DOHH2 (cell line): ENCODE data around the gene CDC25C.

Experiments used
- H3F3A ChIP-seq: fragments of 200-600 bp; sonication (generic), shearing (Covaris generic); 2 replicates; pipeline ENCODE4 v1.6.0; 2016; ENCODE audit warnings: antibody characterized with exemption, mild to moderate bottlenecking; ENCODE audit not compliant: control insufficient read depth, insufficient read depth
- H3K27ac ChIP-seq: fragments of 200-600 bp; sonication (generic); 2 replicates; pipeline ENCODE4 v1.5.1; 2014; ENCODE audit warnings: low read depth, mild to moderate bottlenecking, low read length, moderate library complexity
- H3K27me3 ChIP-seq: fragments of 200-600 bp; sonication (generic); 2 replicates; pipeline ENCODE4 v1.6.1; 2014; ENCODE audit warnings: mild to moderate bottlenecking, low read length, mixed read lengths; ENCODE audit not compliant: control insufficient read depth
- H3K36me3 ChIP-seq: fragments of 200-600 bp; sonication (generic); 2 replicates; pipeline ENCODE4 v1.6.1; 2014; ENCODE audit warnings: mild to moderate bottlenecking, low read length, moderate library complexity, mixed read lengths; ENCODE audit not compliant: control insufficient read depth
- H3K4me1 ChIP-seq: fragments of 200-600 bp; sonication (generic); 2 replicates; pipeline ENCODE4 v1.6.1; 2014; ENCODE audit warnings: mild to moderate bottlenecking, low read length, mixed read lengths; ENCODE audit not compliant: control insufficient read depth
- H3K4me2 ChIP-seq: fragments of 200-600 bp; sonication (generic); 2 replicates; pipeline ENCODE4 v1.6.0; 2014; ENCODE audit warnings: mild to moderate bottlenecking, low read length, moderate library complexity
- H3K4me3 ChIP-seq: fragments of 200-600 bp; sonication (generic); 2 replicates; pipeline ENCODE4 v1.5.1; 2014; ENCODE audit warnings: mild to moderate bottlenecking, low read length, mixed read lengths
- H3K79me2 ChIP-seq: fragments of 200-600 bp; sonication (generic); 2 replicates; pipeline ENCODE4 v1.6.1; 2014; ENCODE audit warnings: mild to moderate bottlenecking, low read length, mixed read lengths; ENCODE audit not compliant: control insufficient read depth
- H3K9me2 ChIP-seq: fragments of 200-600 bp; sonication (generic); replicated peaks from 2 replicates; pipeline ENCODE4 v1.6.1; 2014; ENCODE audit warnings: mild to moderate bottlenecking, low read length, mixed read lengths; ENCODE audit not compliant: control insufficient read depth
- H3K9me3 ChIP-seq: fragments of 200-600 bp; sonication (generic); 2 replicates; pipeline ENCODE4 v1.6.1; 2014; ENCODE audit warnings: antibody characterized with exemption, low read length, mixed read lengths; ENCODE audit not compliant: control insufficient read depth, insufficient read depth
- H4K20me1 ChIP-seq: fragments of 200-600 bp; sonication (generic); 2 replicates; pipeline ENCODE4 v1.6.0; 2014; ENCODE audit warnings: low read depth, mild to moderate bottlenecking, antibody characterized with exemption, low read length, moderate library complexity; ENCODE audit not compliant: control insufficient read depth, insufficient read depth
- CTCF ChIP-seq: fragments of 200-600 bp; sonication (generic); IDR thresholded peaks from one replicate; pipeline ENCODE4 v1.5.1; 2014; ENCODE audit warnings: antibody characterized with exemption, mild to moderate bottlenecking, low read depth, low read length; ENCODE audit not compliant: poor library complexity, severe bottlenecking
- EZH2phosphoT487 ChIP-seq: fragments of 200-600 bp; sonication (generic); IDR thresholded peaks from 2 replicates; pipeline ENCODE4 v1.6.1; 2017; ENCODE audit warnings: borderline replicate concordance, mild to moderate bottlenecking, antibody characterized with exemption, low read length, moderate library complexity, mixed read lengths

The CDC25C gene

GRCh38 chr5:138274189-138274853, 57.3 kb downstream of the CDC25C start, which contains the start of gene GFRA3:
GFRA3 (minus strand) TSS chr5:138274621; CDS start chr5:138274424, 197 bp downstream.
- Histone ChIP-seq H3K4me1 (no peaks in the 10 kb centered on the region), H3K79me2 (no peaks in the 10 kb centered on the region), H4K20me1 (no peaks in the 10 kb centered on the region), H3K9me3 (no peaks in the 10 kb centered on the region), H3K27me3 (peaks cover 5% of the 10 kb centered on the region; the same call in 1 of the 2 replicates), H3K9me2 (no peaks in the 10 kb centered on the region), H3K36me3 (no peaks in the 10 kb centered on the region), H3K4me2 (peak within 1 kb of the TSS; percentile 53), H3K4me3 (peak within 1 kb of the TSS; percentile 33), H3F3A (no peaks in the 10 kb centered on the region), H3K27ac (no peak within 1 kb of the TSS)
- TF ChIP-seq CTCF = no peak
- no peak for TF ChIP-seq EZH2phosphoT487

GRCh38 chr5:138273834-138274188, 57.8 kb downstream of the CDC25C start:
- Histone ChIP-seq H3K4me2 (peak overlapping the region; percentile 53), H3K4me3 (peak overlapping the region; percentile 33), H4K20me1 (no peaks in the 10 kb centered on the region), H3K9me2 (no peaks in the 10 kb centered on the region), H3K79me2 (no peaks in the 10 kb centered on the region), H3K9me3 (no peaks in the 10 kb centered on the region), H3F3A (no peaks in the 10 kb centered on the region), H3K27ac (no peak overlapping the region), H3K36me3 (no peaks in the 10 kb centered on the region), H3K27me3 (peaks cover 5% of the 10 kb centered on the region; the same call in 1 of the 2 replicates), H3K4me1 (no peaks in the 10 kb centered on the region)
- no peak for TF ChIP-seq CTCF
- TF ChIP-seq EZH2phosphoT487 = no peak

- Histone ChIP-seq H3K4me3 (no peak overlapping the region), H3K27me3 (peaks cover 5% of the 10 kb centered on the region; the same call in 1 of the 2 replicates), H3K9me3 (no peaks in the 10 kb centered on the region), H4K20me1 (no peaks in the 10 kb centered on the region), H3K79me2 (no peaks in the 10 kb centered on the region), H3K36me3 (no peaks in the 10 kb centered on the region), H3K4me1 (no peaks in the 10 kb centered on the region), H3K27ac (no peak overlapping the region), H3F3A (no peaks in the 10 kb centered on the region), H3K4me2 (no peak overlapping the region), H3K9me2 (no peaks in the 10 kb centered on the region)
- TF ChIP-seq EZH2phosphoT487 = no peak
- no peak for TF ChIP-seq CTCF
Measured at GRCh38 chr5:138272681-138273080, 58.9 kb downstream of the CDC25C start.
